ENCODE results near the gene RILPL1.

The RILPL1 gene

GRCh38 chr12:123428591-123428990, 104.9 kb downstream of the RILPL1 start:
- DNase-seq (ENCODE audit: low read depth in 2 of 2) = no peak

GRCh38 chr12:123427036-123427769, 106.3 kb downstream of the RILPL1 start:
- DNase-seq (ENCODE audit: low read depth in 2 of 2) = no peak

DNA sequence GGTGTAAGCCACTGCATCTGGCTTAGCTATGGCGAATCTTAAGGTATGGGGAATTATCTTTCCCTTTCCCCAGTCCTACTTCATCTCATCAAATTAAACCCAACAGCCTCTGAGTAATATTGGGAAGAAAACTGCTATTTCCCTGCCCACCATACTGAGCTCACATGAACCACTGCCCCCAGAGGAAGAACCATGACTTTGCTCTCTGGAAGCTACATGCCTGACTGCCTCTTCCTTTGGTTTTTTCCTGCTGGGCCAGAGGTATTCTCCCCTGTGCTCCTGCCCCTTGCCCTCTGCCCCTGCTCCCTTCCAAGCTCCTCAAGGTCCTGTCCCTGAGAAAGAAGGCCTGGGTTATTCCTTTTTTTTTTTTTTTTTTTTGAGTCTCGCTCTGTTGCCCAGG, 112.2 kb downstream of the RILPL1 start:
- no peak for DNase-seq (ENCODE audit: low read depth in 2 of 2)
